Measurements from ENCODE around the gene ROR1. TPM values are rescaled to one million over a fixed set of nuclear protein-coding genes. Genes with fewer than 3 reads are reported as not detected.

ROR1 gene
- total RNA-seq, 4 donors from 2014 or later, result 8.8 to 30.4 (median 14.1) TPM

- no peak for ATAC-seq (ENCODE audit: low FRiP score)
- no peak for TF ChIP-seq CTCF (IDR thresholded peaks at IDR 0.05)
- DNase-seq (ENCODE audit: low spot score), result no peak
Measured at GRCh38 chr1:63799307-63799706, 25.5 kb downstream of the ROR1 start.

- no peak for TF ChIP-seq CTCF (IDR thresholded peaks at IDR 0.05)
- DNase-seq (ENCODE audit: low spot score), result no peak
- no peak for ATAC-seq (ENCODE audit: low FRiP score)
Measured at GRCh38 chr1:63799820-63800219, 26.0 kb downstream of the ROR1 start.

- no peak for TF ChIP-seq CTCF (IDR thresholded peaks at IDR 0.05)
- ATAC-seq (ENCODE audit: low FRiP score) (no peak), DNase-seq (ENCODE audit: low spot score) (no peak)
Measured at GRCh38 chr1:63802109-63802508, 28.3 kb downstream of the ROR1 start.

- ATAC-seq (ENCODE audit: low FRiP score), result no peak
- no peak for DNase-seq (ENCODE audit: low spot score)
- TF ChIP-seq CTCF (IDR thresholded peaks at IDR 0.05), result no peak
Measured at GRCh38 chr1:63804829-63805484, 31.1 kb downstream of the ROR1 start.

- DNase-seq (ENCODE audit: low spot score) (no peak), ATAC-seq (ENCODE audit: low FRiP score) (no peak)
- TF ChIP-seq CTCF (IDR thresholded peaks at IDR 0.05), result no peak
Measured at GRCh38 chr1:63807046-63807445, 33.2 kb downstream of the ROR1 start.

- TF ChIP-seq CTCF (IDR thresholded peaks at IDR 0.05), result no peak
- ATAC-seq (ENCODE audit: low FRiP score) (no peak), DNase-seq (ENCODE audit: low spot score) (no peak)
Measured at GRCh38 chr1:63810936-63811469, 37.2 kb downstream of the ROR1 start.

GRCh38 chr1:63812071-63812700, 38.4 kb downstream of the ROR1 start:
- no peak for DNase-seq (ENCODE audit: low spot score)
- TF ChIP-seq CTCF (IDR thresholded peaks at IDR 0.05), result no peak
- no peak for ATAC-seq (ENCODE audit: low FRiP score)

All from omental fat pad (tissue), 4 donors.